Stimulated activated CD8-positive, alpha-beta memory T cell treated with anti-CD3 and anti-CD28 coated beads, Interleukin-12 subunit alpha, Interleukin-12 subunit beta, amount 100 ng/mL, for 24 hours (primary cell): ENCODE results near the gene SERTM2.

Experiments
- DNase-seq: peaks from one replicate; pipeline ENCODE4 v3.0.0-alpha.2; 2020; ENCODE audit errors: extremely low read depth

Gene SERTM2

GRCh38 chrX:111560801-111561200, 49.4 kb downstream of the SERTM2 start:
- no peak for DNase-seq

GRCh38 chrX:111561851-111562250, 50.4 kb downstream of the SERTM2 start:
- no peak for DNase-seq

GRCh38 chrX:111567542-111568255, 56.3 kb downstream of the SERTM2 start:
- no peak for DNase-seq

GRCh38 chrX:111568354-111568753, 56.9 kb downstream of the SERTM2 start:
- DNase-seq: no peak

- DNase-seq: no peak
Measured at GRCh38 chrX:111568817-111569216, 57.4 kb downstream of the SERTM2 start.
